ENCODE measurements around the gene PEX14. TPM values are rescaled to one million over a fixed set of nuclear protein-coding genes. Genes with fewer than 3 reads are reported as not detected.

Gene PEX14
- total RNA-seq, 2 experiments from 2014 or later: 13.3 to 14.8 TPM

DNA sequence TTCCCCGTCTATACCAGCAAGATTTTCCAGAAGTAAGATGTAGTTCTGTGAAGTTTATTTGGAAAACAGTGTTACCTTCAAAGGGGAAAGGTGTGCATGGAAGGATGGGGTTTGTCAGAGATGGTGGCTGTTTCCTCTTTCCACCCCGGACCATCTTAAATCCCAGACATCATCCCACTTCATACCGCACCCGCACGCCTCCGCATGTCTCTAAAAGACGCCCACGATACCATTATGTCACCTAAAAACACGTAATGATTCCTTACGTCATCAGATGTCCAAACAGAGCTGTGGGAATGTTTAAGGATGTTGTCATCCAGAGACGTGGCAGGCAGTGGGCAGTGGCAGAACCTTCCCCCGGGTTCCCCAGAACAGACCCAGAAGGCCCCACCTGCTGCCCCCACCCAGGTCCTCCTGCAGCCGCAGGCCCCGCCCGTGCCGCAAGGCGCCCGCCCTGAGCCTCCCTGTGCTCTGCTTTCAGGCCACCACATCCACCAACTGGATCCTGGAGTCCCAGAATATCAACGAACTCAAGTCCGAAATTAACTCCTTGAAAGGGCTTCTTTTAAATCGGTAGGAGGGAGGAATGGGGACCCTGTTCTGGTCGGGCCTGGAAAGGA is 152.2 kb downstream of the PEX14 start:
- H3K27ac Mint-ChIP-seq: no peak overlapping the region
- peaks cover 32% of the 10 kb centered on the region for H3K36me3 ChIP-seq (ENCODE audit: insufficient read depth, low read length)
- H3K27ac ChIP-seq (ENCODE audit: low read depth in 1 of 2, low read length in 2 of 2): no peak overlapping the region
- H3K27me3 Mint-ChIP-seq: no peaks in the 10 kb centered on the region
- H3K4me3 ChIP-seq (ENCODE audit: low read length): no peak overlapping the region
- no peak for ATAC-seq (ENCODE audit: poor library complexity)
- intact Hi-C loops (cut with DNase I, micrococcal nuclease): no loop called here
- ChIA-PET POLR2A (no interaction called here), CTCF (no interaction called here)
- H3K9me3 ChIP-seq (ENCODE audit: control insufficient read depth in 1 of 2, insufficient read depth in 1 of 2, low read length in 2 of 2): no peaks in the 10 kb centered on the region
- H3K36me3 Mint-ChIP-seq (ENCODE audit: low read depth): peaks cover 50% of the 10 kb centered on the region
- H3K27me3 ChIP-seq (ENCODE audit: control insufficient read depth in 1 of 2, insufficient read depth in 2 of 2, low read length in 2 of 2): no peaks in the 10 kb centered on the region
- no peak overlapping the region for H3K4me3 Mint-ChIP-seq
- DNase-seq: peak in 1 of 14 experiments; percentile 25
- H3K4me1 ChIP-seq (ENCODE audit: insufficient read depth, low read length): no peaks in the 10 kb centered on the region
- no peaks in the 10 kb centered on the region for H3K9me3 Mint-ChIP-seq
- no peaks in the 10 kb centered on the region for H3K4me1 Mint-ChIP-seq (ENCODE audit: low read depth)
- TF ChIP-seq, protein P1, sequence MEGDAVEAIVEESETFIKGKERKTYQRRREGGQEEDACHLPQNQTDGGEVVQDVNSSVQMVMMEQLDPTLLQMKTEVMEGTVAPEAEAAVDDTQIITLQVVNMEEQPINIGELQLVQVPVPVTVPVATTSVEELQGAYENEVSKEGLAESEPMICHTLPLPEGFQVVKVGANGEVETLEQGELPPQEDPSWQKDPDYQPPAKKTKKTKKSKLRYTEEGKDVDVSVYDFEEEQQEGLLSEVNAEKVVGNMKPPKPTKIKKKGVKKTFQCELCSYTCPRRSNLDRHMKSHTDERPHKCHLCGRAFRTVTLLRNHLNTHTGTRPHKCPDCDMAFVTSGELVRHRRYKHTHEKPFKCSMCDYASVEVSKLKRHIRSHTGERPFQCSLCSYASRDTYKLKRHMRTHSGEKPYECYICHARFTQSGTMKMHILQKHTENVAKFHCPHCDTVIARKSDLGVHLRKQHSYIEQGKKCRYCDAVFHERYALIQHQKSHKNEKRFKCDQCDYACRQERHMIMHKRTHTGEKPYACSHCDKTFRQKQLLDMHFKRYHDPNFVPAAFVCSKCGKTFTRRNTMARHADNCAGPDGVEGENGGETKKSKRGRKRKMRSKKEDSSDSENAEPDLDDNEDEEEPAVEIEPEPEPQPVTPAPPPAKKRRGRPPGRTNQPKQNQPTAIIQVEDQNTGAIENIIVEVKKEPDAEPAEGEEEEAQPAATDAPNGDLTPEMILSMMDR (IDR thresholded peaks at IDR 0.05): no peak

DNA sequence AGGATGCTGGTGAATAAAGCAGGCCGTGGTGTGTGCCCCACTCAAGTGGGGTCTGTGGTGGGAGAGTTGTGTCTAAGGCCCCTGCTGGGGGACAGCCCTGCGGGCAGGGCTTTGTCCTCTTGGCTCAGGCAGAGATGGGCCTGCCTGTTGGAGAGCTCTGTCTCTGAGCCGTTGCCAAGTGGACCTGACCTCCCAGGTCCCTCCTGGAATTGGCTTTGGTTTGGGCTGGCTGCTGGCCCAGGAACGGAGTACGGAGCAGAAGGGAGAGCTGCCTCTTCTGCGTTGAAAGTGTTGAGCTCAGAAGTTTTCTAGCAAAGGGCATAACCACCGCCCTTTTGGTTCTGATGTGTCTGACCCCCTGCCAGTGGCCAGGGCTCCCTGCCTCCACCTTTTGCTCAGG is 153.9 kb downstream of the PEX14 start:
- TF ChIP-seq, protein P1 (IDR thresholded peaks at IDR 0.05): no peak
- peaks cover 25% of the 10 kb centered on the region for H3K36me3 ChIP-seq (ENCODE audit: insufficient read depth, low read length)
- H3K9me3 ChIP-seq (ENCODE audit: control insufficient read depth in 1 of 2, insufficient read depth in 1 of 2, low read length in 2 of 2): no peaks in the 10 kb centered on the region
- H3K27me3 Mint-ChIP-seq: no peaks in the 10 kb centered on the region
- CTCF ChIA-PET: no interaction called here
- intact Hi-C loops (cut with DNase I, micrococcal nuclease): no loop called here
- H3K27ac ChIP-seq (ENCODE audit: low read depth in 1 of 2, low read length in 2 of 2): no peak overlapping the region
- peak in 1 of 14 experiments; percentile 24 for DNase-seq
- no peaks in the 10 kb centered on the region for H3K27me3 ChIP-seq (ENCODE audit: control insufficient read depth in 1 of 2, insufficient read depth in 2 of 2, low read length in 2 of 2)
- POLR2A ChIA-PET: no interaction called here
- H3K27ac Mint-ChIP-seq: no peak overlapping the region
- no peak overlapping the region for H3K4me3 ChIP-seq (ENCODE audit: low read length)
- peaks cover 33% of the 10 kb centered on the region for H3K36me3 Mint-ChIP-seq (ENCODE audit: low read depth)
- H3K4me3 Mint-ChIP-seq: no peak overlapping the region
- H3K4me1 Mint-ChIP-seq (ENCODE audit: low read depth): no peaks in the 10 kb centered on the region
- H3K4me1 ChIP-seq (ENCODE audit: insufficient read depth, low read length): no peaks in the 10 kb centered on the region
- ATAC-seq (ENCODE audit: poor library complexity): no peak
- H3K9me3 Mint-ChIP-seq: no peaks in the 10 kb centered on the region

DNA sequence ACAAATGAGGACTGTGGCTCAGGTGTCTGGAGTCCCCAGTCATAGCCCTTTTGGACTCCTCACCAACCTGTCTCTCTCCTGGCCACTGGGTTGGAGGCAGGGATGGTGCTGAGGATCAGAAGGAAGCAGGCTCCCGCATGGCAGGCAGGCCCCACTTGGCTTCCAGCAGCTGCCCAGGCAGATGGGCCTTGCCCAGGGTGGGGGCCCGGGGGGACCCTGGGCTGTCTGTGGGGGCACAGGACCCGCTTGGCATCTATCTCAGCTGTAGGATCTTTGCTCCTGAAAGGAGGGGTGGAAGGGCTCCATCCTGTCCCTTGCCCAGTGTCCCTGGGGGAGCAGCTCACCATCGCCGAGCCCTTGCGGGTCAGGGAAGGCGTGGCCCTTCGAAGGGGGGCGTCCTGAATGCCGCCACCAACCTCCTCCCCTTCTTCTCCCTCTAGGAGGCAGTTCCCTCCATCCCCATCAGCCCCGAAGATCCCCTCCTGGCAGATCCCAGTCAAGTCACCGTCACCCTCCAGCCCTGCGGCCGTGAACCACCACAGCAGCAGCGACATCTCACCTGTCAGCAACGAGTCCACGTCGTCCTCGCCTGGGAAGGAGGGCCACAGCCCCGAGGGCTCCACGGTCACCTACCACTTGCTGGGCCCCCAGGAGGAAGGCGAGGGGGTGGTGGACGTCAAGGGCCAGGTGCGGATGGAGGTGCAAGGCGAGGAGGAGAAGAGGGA is 154.5 kb downstream of the PEX14 start:
- POLR2A ChIA-PET: no interaction called here
- no peak overlapping the region for H3K4me3 Mint-ChIP-seq
- Histone ChIP-seq H3K27ac (ENCODE audit: low read depth in 1 of 2, low read length in 2 of 2) (no peak overlapping the region), H3K9me3 (ENCODE audit: control insufficient read depth in 1 of 2, insufficient read depth in 1 of 2, low read length in 2 of 2) (no peaks in the 10 kb centered on the region), H3K27me3 (ENCODE audit: control insufficient read depth in 1 of 2, insufficient read depth in 2 of 2, low read length in 2 of 2) (no peaks in the 10 kb centered on the region), H3K4me3 (ENCODE audit: low read length) (no peak overlapping the region), H3K36me3 (ENCODE audit: insufficient read depth, low read length) (peaks cover 21% of the 10 kb centered on the region), H3K4me1 (ENCODE audit: insufficient read depth, low read length) (no peaks in the 10 kb centered on the region)
- TF ChIP-seq, protein P1 (IDR thresholded peaks at IDR 0.05): no peak
- no peak overlapping the region for H3K27ac Mint-ChIP-seq
- H3K4me1 Mint-ChIP-seq (ENCODE audit: low read depth): no peaks in the 10 kb centered on the region
- no peaks in the 10 kb centered on the region for H3K9me3 Mint-ChIP-seq
- DNase-seq (peak in 2 of 14 experiments; percentile 20 to 28), ATAC-seq (ENCODE audit: poor library complexity) (no peak)
- CTCF ChIA-PET: no interaction called here
- intact Hi-C loops (cut with DNase I, micrococcal nuclease): no loop called here
- H3K36me3 Mint-ChIP-seq (ENCODE audit: low read depth): peaks cover 27% of the 10 kb centered on the region
- no peaks in the 10 kb centered on the region for H3K27me3 Mint-ChIP-seq
